ENCODE data around the gene DELE1.

GRCh38 chr5:141875795-141876627, 47.7 kb upstream of the DELE1 start:
- TF ChIP-seq CTCF (IDR thresholded peaks at IDR 0.05): no peak
- TF ChIP-seq POLR2A (IDR thresholded peaks at IDR 0.05): no peak
